Naive B cell (primary cell): ENCODE data around the gene C19orf73. TPM values are rescaled to one million over a fixed set of nuclear protein-coding genes. Genes with fewer than 3 reads are reported as not detected.
A peak's percentile ranks its signal among the peaks of the same experiment; 100 is the strongest.
"Not testable (repeated sequence)": the region's sequence is repeated elsewhere in the genome, so short reads cannot be mapped to it uniquely, and the experiment has no call there.

Experiments
- ATAC-seq, 2 donors: fragments of 150-1000 bp; cut with Tn5 transposase; 2 replicates each; pipeline ENCODE4 v1.10.0; 2021; ENCODE audit warnings: low read depth in 2 of 2, mild to moderate bottlenecking in 2 of 2, moderate library complexity in 2 of 2
- DNase-seq: peaks from one replicate; pipeline ENCODE4 v3.0.0; 2022
- H3K27ac Mint-ChIP-seq, 6 donors: one replicate each; pipeline ENCODE4 v1.8.0; 2020 to 2022; ENCODE audit warnings: mild to moderate bottlenecking in 6 of 6, mixed read lengths in 6 of 6, moderate library complexity in 5 of 6, inconsistent platforms in 2 of 6
- H3K27me3 Mint-ChIP-seq, 3 donors: one replicate each; pipeline ENCODE4 v1.8.0; 2021 to 2022; ENCODE audit warnings: mixed read lengths in 3 of 3, mild to moderate bottlenecking in 1 of 3
- H3K36me3 Mint-ChIP-seq, 2 donors: one replicate each; pipeline ENCODE4 v1.8.0; 2020 to 2022; ENCODE audit warnings: mixed read lengths in 2 of 2, inconsistent platforms in 1 of 2, mild to moderate bottlenecking in 1 of 2
- H3K4me1 Mint-ChIP-seq, 3 donors: one replicate each; pipeline ENCODE4 v1.8.0; 2020 to 2022; ENCODE audit warnings: mixed read lengths in 3 of 3, inconsistent platforms in 1 of 3, mild to moderate bottlenecking in 1 of 3, moderate library complexity in 1 of 3
- H3K4me3 Mint-ChIP-seq, 8 donors: one replicate each; pipeline ENCODE4 v1.8.0; 2020 to 2022; ENCODE audit warnings: mild to moderate bottlenecking in 8 of 8, mixed read lengths in 8 of 8, moderate library complexity in 8 of 8, inconsistent platforms in 2 of 8
- H3K9me3 Mint-ChIP-seq, 7 donors: one replicate each; pipeline ENCODE4 v1.8.0; 2020 to 2022; ENCODE audit warnings: mixed read lengths in 7 of 7, mild to moderate bottlenecking in 5 of 7, inconsistent platforms in 2 of 7, moderate library complexity in 1 of 7
- polyA plus RNA-seq, 6 donors: library from polyadenylated mRNA; unstranded; fragments of 300-500 nt; fragmentation: Illumina TruSeq; gene quantifications; one replicate each; pipeline ENCODE4 v1.2.3, GENCODE V29; 2021; ENCODE audit warnings: low read depth in 6 of 6

Gene C19orf73
- polyA plus RNA-seq, 6 donors from 2014 or later: 2.8 to 6.3 (median 5.8) TPM

- Mint-ChIP-seq H3K36me3 (peaks cover 0 to 21% of the 10 kb centered on the region in 2 donors), H3K4me1 (peaks cover 14 to 20% (median 18%) of the 10 kb centered on the region in 3 donors), H3K27me3 (peaks cover 46 to 69% (median 50%) of the 10 kb centered on the region in 3 donors)
- not testable (repeated sequence) for DNase-seq, H3K9me3 Mint-ChIP-seq, ATAC-seq, H3K27ac Mint-ChIP-seq, H3K4me3 Mint-ChIP-seq
Measured at GRCh38 chr19:49074869-49075268, 44.1 kb downstream of the C19orf73 start.

GRCh38 chr19:49073514-49074378 is 45.2 kb downstream of the C19orf73 start:
- no peak for DNase-seq
- H3K27ac Mint-ChIP-seq: peak overlapping the region in 2 of 6 donors; percentile 73 to 74
- H3K9me3 Mint-ChIP-seq: peaks cover 4 to 13% (median 5%) of the 10 kb centered on the region in 7 donors
- peaks cover 14 to 20% (median 18%) of the 10 kb centered on the region in 3 donors for H3K4me1 Mint-ChIP-seq
- peaks cover 57 to 81% (median 62%) of the 10 kb centered on the region in 3 donors for H3K27me3 Mint-ChIP-seq
- peaks cover 0 to 30% of the 10 kb centered on the region in 2 donors for H3K36me3 Mint-ChIP-seq
- no peak for ATAC-seq
- H3K4me3 Mint-ChIP-seq: peak overlapping the region in 7 of 8 donors; percentile 17 to 77 (median 70)

DNA sequence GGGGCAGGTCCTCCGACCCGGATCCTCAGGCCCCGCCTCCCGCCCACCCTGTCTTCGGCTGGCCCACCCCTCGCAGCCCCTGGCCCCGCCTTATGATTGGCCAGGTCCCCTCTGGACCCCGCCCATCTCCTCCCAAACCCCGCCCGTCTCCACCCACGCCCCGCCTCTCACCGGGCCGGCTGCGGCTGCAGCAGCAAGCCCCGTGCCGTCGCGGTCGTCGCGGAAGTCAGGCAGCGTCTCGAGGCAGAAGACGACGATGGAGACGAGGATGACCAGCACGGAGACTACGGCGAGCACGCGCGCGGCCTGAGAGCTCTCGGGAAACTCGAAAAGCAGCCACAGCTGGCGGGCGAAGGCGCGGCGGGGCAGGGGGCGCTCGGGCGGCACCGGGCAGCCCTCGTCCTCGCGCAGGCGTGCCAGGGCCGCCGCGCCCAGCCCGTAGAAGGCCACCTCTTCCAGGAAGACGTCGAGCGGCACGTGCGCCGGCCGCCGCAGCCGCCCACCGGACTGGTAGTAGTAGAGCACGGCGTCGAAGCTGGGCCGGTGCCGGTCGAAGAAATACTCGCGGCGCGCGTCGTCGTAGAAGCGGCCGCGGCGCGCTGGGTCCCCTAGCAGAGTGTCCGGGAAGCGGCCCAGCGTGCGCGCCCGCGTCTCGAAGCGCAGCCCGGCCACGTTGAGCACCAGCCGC is 46.9 kb downstream of the C19orf73 start:
- peak in 1 of 2 donors; percentile 18 for ATAC-seq

GRCh38 chr19:49070416-49070815 is 48.5 kb downstream of the C19orf73 start:
- peaks cover 4 to 13% (median 7%) of the 10 kb centered on the region in 7 donors for H3K9me3 Mint-ChIP-seq

More for the DNA sequence above, 46.9 kb downstream of the C19orf73 start:
- Mint-ChIP-seq H3K9me3 (peaks cover 4 to 13% (median 7%) of the 10 kb centered on the region in 7 donors), H3K4me1 (peaks cover 14 to 22% (median 18%) of the 10 kb centered on the region in 3 donors), H3K36me3 (peaks cover 4 to 36% of the 10 kb centered on the region in 2 donors), H3K4me3 (peak overlapping the region in 4 of 8 donors; percentile 22 to 55 (median 48)), H3K27ac (peak overlapping the region in 1 of 6 donors; percentile 49), H3K27me3 (peaks cover 66 to 82% (median 72%) of the 10 kb centered on the region in 3 donors)
- DNase-seq: no peak

GRCh38 chr19:49069026-49069425 is 49.9 kb downstream of the C19orf73 start:
- DNase-seq (no peak), ATAC-seq (no peak)
- H3K27ac Mint-ChIP-seq: no peak overlapping the region
- H3K9me3 Mint-ChIP-seq: peaks cover 4 to 13% (median 7%) of the 10 kb centered on the region in 7 donors
- H3K36me3 Mint-ChIP-seq: peaks cover 4 to 36% of the 10 kb centered on the region in 2 donors
- no peak overlapping the region for H3K4me3 Mint-ChIP-seq
- peaks cover 67 to 85% (median 70%) of the 10 kb centered on the region in 3 donors for H3K27me3 Mint-ChIP-seq
- H3K4me1 Mint-ChIP-seq: peaks cover 11 to 24% (median 18%) of the 10 kb centered on the region in 3 donors

More at GRCh38 chr19:49070416-49070815, 48.5 kb downstream of the C19orf73 start:
- Mint-ChIP-seq H3K27me3 (peaks cover 73 to 85% (median 77%) of the 10 kb centered on the region in 3 donors), H3K27ac (no peak overlapping the region), H3K36me3 (peaks cover 4 to 36% of the 10 kb centered on the region in 2 donors), H3K4me1 (peaks cover 14 to 23% (median 21%) of the 10 kb centered on the region in 3 donors), H3K4me3 (peak overlapping the region in 3 of 8 donors; percentile 1 to 72 (median 68))
- ATAC-seq (no peak), DNase-seq (no peak)

Other genes with a start within 250 kb of the C19orf73 start
- gene PPP1R15A, start 246.7 kb downstream of the C19orf73 start, polyA plus RNA-seq: 100 to 1,000 TPM in 5 of 6 donors, 10 to 100 TPM in 1; 98.9 to 436 (median 172) TPM
- not detected for gene TULP2, start 220.4 kb downstream of the C19orf73 start, polyA plus RNA-seq
- 10 to 100 TPM; 48.8 to 90.6 (median 54.6) TPM for gene NUCB1, start 218.8 kb downstream of the C19orf73 start, polyA plus RNA-seq
- under 1 TPM in 1 of 6 donors, not detected in 5; 0.32 TPM for gene DHDH, start 185.4 kb downstream of the C19orf73 start, polyA plus RNA-seq
- 10 to 100 TPM; 56.0 to 88.2 (median 68.3) TPM for gene BAX, start 164.3 kb downstream of the C19orf73 start, polyA plus RNA-seq
- 1,000 to 10,000 TPM; 5,752 to 7,301 (median 6,284) TPM for gene FTL, start 153.8 kb downstream of the C19orf73 start, polyA plus RNA-seq
- 10 to 100 TPM; 16.0 to 24.1 (median 20.5) TPM for gene GYS1, start 125.8 kb downstream of the C19orf73 start, polyA plus RNA-seq
- gene RUVBL2, start 125.3 kb downstream of the C19orf73 start, polyA plus RNA-seq: 10 to 100 TPM; 39.7 to 63.2 (median 50.0) TPM
- not detected for gene LHB, start 102.1 kb downstream of the C19orf73 start, polyA plus RNA-seq
- not detected for gene CGB3, start 94.8 kb downstream of the C19orf73 start, polyA plus RNA-seq
- not detected for gene CGB2, start 87.3 kb downstream of the C19orf73 start, polyA plus RNA-seq
- not detected for gene CGB1, start 82.2 kb downstream of the C19orf73 start, polyA plus RNA-seq
- gene CGB5, start 75.3 kb downstream of the C19orf73 start, polyA plus RNA-seq: not detected
- not detected for gene CGB8, start 70.0 kb downstream of the C19orf73 start, polyA plus RNA-seq
- not detected for gene CGB7, start 61.4 kb downstream of the C19orf73 start, polyA plus RNA-seq
- gene NTF4, start 54.3 kb downstream of the C19orf73 start, polyA plus RNA-seq: not detected
- not detected for gene KCNA7, start 46.4 kb downstream of the C19orf73 start, polyA plus RNA-seq
- 10 to 100 TPM; 29.8 to 63.5 (median 41.6) TPM for gene SNRNP70, start 33.7 kb downstream of the C19orf73 start, polyA plus RNA-seq
- gene LIN7B, start 4.8 kb downstream of the C19orf73 start, polyA plus RNA-seq: 1 to 10 TPM in 5 of 6 donors, not detected in 1; 2.8 to 5.0 (median 3.5) TPM
- under 1 TPM in 2 of 6 donors, not detected in 4; 0.23 to 0.26 TPM for gene PPFIA3, start 401 bp upstream of the C19orf73 start, polyA plus RNA-seq
- gene HRC, start 36.3 kb upstream of the C19orf73 start, polyA plus RNA-seq: not detected
- under 1 TPM in 1 of 6 donors, not detected in 5; 0.45 TPM for gene TRPM4, start 38.6 kb upstream of the C19orf73 start, polyA plus RNA-seq
- 10 to 100 TPM in 1 of 6 donors, 1 to 10 TPM in 5; 5.8 to 17.4 (median 8.4) TPM for gene SLC6A16, start 206.0 kb upstream of the C19orf73 start, polyA plus RNA-seq
- gene CD37, start 216.3 kb upstream of the C19orf73 start, polyA plus RNA-seq: 1,000 to 10,000 TPM in 1 of 6 donors, 100 to 1,000 TPM in 5; 672 to 1,032 (median 882) TPM
- 1 to 10 TPM in 5 of 6 donors, under 1 TPM in 1; 0.80 to 5.4 (median 3.0) TPM for gene TEAD2, start 243.3 kb upstream of the C19orf73 start, polyA plus RNA-seq
- 1 to 10 TPM in 1 of 6 donors, under 1 TPM in 2, not detected in 3; 0.55 to 2.8 (median 0.82) TPM for gene DKKL1, start 244.7 kb upstream of the C19orf73 start, polyA plus RNA-seq